Measurements from ENCODE around the gene CHRNA9. TPM values are rescaled to one million over a fixed set of nuclear protein-coding genes. Genes with fewer than 3 reads are reported as not detected.

CHRNA9 gene
- total RNA-seq, 1 experiment from 2014 or later: 1.5 TPM

DNA sequence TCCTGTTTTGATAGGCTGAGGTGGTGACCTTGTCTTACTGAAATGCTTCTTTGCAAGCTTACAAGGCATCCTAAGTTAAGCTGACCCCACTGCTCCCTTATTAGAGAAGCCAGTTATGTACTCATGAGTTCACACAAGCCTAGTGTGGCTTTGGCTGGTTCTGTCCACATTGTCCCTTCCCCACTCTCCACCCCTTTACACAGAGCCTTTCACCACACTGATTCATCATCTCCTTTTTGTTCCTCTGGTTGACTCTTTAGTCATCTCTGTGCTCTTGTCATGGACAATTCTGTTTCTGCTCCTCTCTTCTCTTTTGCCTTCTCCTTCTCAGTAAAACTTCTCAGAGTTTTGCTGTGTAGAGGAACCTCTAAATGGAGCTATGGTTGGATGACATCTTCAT, 4.9 kb downstream of the CHRNA9 start:
- peak; percentile 58 for DNase-seq (ENCODE audit: low read depth)

DNA sequence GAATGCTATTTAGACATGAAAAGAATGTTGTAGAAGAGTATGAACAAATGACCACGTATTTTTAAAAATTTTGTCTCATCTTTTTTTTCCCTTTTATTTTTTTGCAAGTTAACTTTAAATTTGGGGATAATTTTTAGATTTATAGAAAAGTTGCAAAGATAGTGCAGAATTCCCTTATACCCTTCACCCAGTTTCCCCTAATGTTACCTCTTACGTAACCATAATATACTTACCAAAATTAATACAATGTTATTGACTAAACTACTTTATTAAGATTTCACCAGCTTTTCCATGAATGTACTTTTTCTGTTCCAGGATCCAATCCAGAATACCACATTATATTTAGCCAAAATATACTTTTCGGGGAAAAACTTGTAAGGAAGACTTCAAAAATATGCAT, 12.3 kb downstream of the CHRNA9 start:
- DNase-seq (ENCODE audit: low read depth): no peak

GRCh38 chr4:40348000-40348399, 12.9 kb downstream of the CHRNA9 start:
- no peak for DNase-seq (ENCODE audit: low read depth)

- peak; percentile 29 for DNase-seq (ENCODE audit: low read depth)
These were observed 14.5 kb downstream of the CHRNA9 start for GRCh38 chr4:40349561-40350198.

- no peak for DNase-seq (ENCODE audit: low read depth)
These were observed 15.6 kb downstream of the CHRNA9 start for GRCh38 chr4:40350627-40351227.

DNA sequence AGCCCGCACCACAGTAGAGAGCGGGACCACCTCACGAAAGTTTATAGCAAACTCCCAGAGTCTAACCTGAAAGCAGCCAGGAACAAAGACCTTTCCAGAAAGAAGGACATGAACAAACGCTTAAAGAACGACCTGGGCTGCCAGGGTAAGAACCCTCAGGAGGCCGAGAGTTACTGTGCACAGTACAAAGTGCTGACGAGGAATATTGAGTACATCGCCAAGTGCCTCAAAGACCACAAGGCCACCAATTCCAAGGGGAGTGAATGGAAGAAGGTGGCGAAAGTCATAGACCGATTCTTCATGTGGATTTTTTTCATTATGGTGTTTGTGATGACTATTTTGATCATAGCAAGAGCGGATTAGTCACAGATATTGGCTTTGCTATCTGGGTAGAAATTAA, 19.0 kb downstream of the CHRNA9 start:
- DNase-seq (ENCODE audit: low read depth): no peak

DNA sequence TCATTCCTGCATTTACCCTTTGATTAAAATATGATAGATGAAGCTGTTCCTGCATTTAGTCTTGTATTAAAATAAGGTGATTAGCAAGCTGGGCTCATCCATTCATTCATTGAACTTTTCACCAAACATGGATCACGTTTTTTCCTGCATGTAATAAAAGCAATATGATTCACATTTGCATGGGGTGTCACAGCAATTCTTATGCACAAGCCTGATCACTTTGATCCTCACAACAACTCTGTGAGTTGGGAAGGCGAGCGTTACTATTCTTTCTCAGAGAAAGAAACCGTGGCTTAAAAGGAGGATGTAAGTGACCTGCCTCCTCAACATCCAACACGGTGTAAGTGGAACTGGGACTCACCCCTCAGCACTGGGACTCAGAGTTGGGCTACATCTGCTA, 20.0 kb downstream of the CHRNA9 start:
- no peak for DNase-seq (ENCODE audit: low read depth)

DNA sequence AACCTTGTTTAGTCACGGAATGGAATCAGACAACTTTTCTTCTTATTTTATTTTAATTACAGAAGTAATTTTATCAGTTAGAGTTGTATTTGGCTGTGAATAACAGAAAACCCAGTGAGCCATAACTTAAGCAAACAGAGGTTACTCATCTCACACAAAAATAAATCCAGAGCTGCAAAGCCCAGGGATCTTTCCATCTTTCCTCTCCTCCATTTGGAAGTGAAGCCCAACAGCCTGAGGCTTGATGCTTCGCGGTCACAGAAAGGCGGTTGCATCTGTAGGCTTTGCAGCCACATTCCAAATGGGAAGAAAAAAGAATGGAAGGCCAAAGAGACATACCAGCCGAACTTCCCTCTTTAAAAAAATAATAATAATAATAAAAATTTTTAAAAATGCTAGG, 22.6 kb downstream of the CHRNA9 start:
- DNase-seq (ENCODE audit: low read depth): peak; percentile 28

DNA sequence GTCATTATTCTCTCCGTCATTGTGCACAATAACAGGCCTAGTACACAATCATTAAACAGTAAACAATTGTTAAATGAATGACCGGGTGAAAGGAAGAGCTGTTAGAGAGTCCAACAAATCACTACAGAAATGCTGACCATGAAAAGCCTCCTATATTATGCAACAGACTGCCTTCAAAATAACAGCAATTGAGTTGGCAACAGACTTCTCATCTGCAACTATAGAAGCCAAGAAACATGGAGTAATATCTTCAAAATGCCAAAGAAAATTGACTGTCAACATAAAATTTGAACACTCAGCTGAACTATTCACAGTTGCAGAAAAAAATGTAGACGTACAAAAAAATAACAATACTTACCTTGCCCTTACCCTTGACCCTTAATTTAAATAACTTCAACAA, 26.2 kb downstream of the CHRNA9 start:
- DNase-seq (ENCODE audit: low read depth): no peak

- DNase-seq (ENCODE audit: low read depth): no peak
These were observed 28.3 kb downstream of the CHRNA9 start for GRCh38 chr4:40363382-40363920.

DNA sequence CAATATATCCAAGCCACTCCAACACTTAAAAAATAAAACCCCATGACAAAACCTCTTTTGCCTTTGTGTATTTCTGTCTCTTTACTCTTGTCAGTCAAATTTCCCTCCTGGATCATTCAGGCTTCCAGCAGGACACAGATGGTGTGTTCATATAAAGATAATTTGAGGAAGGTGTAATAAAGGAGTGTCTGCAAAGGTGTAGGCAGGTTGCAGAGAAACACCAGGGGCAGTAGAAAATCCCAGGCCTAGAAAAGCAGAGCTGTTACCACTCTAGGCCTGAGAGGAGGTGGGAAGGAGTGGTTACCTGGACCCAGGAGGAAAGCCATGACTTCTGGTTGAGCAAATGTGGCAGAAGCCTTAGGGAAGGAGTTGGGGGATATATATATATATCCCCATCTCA, 28.8 kb downstream of the CHRNA9 start:
- DNase-seq (ENCODE audit: low read depth): no peak

DNA sequence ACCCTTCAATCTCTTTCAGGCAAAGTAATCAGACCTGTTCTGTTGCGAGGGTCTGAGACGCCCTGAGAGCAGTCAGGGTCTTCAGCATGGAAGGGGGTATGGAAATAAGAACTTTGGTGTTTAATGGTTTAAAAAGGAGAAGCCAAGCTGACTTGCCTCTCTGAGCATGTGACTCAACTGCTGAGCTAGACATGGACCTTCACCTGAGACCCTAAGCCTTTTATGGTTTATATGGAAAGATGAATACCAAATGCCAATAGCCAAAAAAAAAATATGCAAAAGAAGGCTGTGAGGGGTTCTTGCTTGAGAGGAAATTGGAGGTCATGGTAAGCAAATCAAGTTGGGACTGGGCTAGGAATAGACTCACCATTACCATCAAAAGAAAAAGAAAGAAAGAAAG, 30.6 kb downstream of the CHRNA9 start:
- no peak for DNase-seq (ENCODE audit: low read depth)

DNA sequence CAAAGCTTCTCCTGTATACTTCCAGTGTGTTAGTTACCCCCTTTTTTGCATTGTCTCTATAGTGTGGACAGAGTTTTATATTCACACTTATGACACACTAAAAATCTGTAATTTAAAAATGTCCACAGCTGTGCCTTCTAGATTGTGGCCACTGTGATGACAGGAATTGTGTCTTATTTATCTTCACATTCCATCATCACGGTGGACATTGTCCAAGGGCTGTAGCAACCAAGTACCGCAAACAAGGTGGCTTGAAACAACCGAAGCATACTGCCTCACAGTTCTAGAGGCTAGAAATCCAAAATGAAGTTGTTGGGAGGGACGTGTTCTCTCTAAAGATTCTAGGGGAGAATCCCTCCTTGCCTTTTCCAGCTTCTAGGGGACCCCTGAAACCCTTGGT, 32.3 kb downstream of the CHRNA9 start:
- no peak for DNase-seq (ENCODE audit: low read depth)

DNA sequence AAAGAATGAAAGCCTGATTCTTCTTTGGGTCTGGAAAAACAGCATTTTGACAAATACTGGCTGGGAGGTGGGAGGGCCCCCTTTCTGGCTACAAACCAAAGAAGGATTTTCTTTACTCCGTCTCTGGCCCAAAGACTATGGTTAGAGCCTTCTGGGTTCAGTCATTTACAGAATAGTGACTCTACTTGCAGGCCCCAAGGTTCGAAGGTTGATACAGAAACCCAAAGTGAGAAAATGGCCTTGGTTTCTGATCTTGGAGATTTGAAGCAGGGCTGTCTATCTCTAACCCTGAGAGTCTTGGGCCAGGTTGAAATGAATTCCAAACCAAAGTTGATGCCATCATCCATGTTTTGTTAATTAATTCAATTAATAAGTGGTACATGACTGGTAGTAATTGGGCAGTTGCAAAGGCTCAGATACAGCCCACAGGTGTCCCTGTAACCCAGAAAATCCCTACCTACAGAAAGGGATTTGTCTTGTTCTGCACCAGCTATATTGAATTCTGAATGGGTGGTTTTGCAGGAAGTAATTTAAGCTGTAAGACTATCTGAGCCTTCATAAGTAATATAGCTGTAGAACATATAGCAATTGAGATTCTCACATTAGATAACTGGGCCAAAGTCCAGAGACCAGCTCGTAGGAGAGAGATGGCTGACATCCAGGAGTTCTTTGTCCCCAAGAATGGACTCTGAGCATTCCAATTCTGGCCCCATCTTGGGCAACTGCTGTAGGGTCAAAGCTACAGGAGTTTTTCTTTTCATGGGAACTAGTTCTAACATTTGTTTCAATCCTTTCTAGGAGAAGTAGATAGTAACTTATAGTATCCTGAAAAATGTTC, 34.5 kb downstream of the CHRNA9 start:
- DNase-seq (ENCODE audit: low read depth): no peak

- no peak for DNase-seq (ENCODE audit: low read depth)
These were observed 37.5 kb downstream of the CHRNA9 start for GRCh38 chr4:40372651-40373050.

GRCh38 chr4:40373636-40374035, 38.5 kb downstream of the CHRNA9 start:
- DNase-seq (ENCODE audit: low read depth): no peak

DNA sequence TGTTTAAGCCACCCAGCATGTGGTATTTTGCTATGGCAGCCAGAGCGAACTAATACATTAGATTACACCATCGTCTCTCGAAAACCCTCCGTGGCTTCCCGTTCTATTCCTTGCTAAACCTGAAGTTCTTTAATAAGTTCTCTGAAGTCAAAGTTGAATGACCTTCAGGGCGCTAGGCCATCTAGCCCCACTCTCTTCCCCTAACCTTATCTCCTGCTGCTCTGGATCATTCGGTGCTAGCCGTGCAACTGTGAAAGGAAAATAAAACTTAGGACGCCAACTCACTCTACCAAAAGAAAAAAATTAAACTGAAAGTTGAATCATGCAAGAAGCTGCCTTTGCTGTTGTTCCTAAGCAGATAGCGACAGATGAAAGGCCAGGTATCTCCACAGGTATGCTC, 40.0 kb downstream of the CHRNA9 start:
- no peak for DNase-seq (ENCODE audit: low read depth)

GRCh38 chr4:40375620-40376019, 40.5 kb downstream of the CHRNA9 start:
- no peak for DNase-seq (ENCODE audit: low read depth)

DNA sequence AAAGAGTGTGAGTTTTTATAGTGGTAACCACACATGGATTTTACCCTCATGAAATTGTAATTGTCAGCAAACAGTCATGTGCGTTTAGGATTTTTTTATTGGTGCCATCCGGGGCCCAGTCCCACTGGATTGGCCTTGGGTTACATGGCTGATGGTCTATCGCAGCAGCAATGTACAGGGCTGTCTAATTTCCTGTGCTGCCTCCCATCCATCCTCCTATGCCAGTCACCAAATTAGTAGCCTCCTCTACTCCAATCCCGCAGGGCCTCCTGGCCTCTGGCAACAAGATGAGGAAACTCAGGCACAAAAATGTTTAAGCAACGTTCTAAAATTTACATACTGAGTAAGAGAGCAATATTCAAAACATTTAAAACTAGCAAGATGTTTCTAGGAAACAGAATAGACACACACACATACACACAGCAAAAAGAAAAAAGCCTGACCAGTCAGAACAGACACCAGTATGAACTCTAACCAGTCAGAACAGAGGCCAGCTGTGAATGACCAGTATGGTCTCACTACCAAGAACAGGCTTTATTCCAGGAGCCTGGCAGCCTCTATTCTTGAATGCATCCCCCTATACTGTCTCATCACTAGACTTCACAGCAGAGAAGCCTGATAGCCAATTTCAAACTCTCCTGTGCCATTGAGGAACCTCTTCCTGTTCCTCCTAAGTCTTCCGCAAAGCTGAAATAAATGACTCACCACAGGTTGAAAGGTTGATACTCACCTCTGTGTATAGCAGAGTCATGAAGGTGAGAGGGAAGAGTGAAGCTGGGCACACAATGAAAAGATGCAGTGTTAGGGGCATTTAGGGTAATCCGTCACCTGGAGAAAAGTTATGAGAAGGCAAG, 42.6 kb downstream of the CHRNA9 start:
- DNase-seq (ENCODE audit: low read depth): peak; percentile 35

DNA sequence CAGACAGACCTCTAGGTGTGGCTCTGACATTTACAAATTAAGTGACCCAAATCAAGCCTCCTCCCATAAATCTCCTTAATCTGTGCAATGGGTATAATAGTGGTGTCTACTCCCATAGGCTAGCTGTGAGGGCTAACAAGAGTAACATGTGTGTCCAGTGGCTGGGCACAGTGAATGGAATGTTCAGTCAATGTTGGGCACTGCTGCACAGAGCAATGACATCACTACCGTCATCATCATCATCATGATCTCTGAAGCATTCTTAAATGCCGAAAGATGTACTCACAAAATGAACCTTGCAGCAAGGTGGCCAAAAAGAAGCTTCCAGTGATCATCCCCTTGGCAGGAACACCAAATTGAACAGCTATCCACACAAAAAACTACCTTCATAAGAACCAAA, 43.5 kb downstream of the CHRNA9 start:
- no peak for DNase-seq (ENCODE audit: low read depth)

DNA sequence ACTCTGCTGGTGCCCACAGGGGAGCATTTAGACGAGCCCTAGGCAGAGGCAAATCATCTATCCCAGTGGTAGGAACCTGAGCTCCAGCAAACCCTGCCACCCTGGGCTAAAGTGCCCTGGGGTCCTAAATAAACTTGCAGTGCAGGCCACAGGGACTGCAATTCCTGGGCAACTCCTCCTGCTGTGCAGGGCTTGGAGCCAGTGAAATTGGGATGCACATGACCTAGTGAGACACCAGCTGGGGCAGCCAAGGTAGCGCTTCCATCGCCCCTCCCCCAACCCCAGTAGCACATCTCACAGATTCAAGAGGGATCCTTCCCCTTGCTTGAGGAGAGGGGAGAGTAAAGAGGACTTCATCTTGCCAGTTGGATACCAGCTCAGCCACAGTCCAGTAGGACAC, 44.1 kb downstream of the CHRNA9 start:
- no peak for DNase-seq (ENCODE audit: low read depth)

GRCh38 chr4:40380647-40381046, 45.5 kb downstream of the CHRNA9 start:
- DNase-seq (ENCODE audit: low read depth): no peak

All from M059J (cell line).